Heart right ventricle (tissue), 16 donors: Measurements from ENCODE around the gene CALML5. TPM values are rescaled to one million over a fixed set of nuclear protein-coding genes. Genes with fewer than 3 reads are reported as not detected.

Experiments used
- ATAC-seq, 8 donors: fragments of 200-7000 bp; cut with Tn5 transposase; one replicate each; pipeline ENCODE4 v1.9.1; 2020; ENCODE audit warnings: mild to moderate bottlenecking in 8 of 8, moderate library complexity in 8 of 8, moderate number of reproducible peaks in 1 of 8
- DNase-seq, 2 donors: peaks; one replicate each; pipeline ENCODE4 v3.0.0-alpha.2; 2020
- H3K27ac ChIP-seq, 10 donors: fragments of 200-600 bp; sonication (generic) in 2 of 10; one replicate each; pipeline versions ENCODE4 v1.5.0 to v1.8.0; 2020 to 2022; ENCODE audit warnings: mild to moderate bottlenecking in 3 of 10
- H3K27me3 ChIP-seq, 7 donors: fragments of 200-600 bp; one replicate each; pipeline ENCODE4 v1.8.0; 2021 to 2022; ENCODE audit warnings: mild to moderate bottlenecking in 2 of 7
- H3K36me3 ChIP-seq, 9 donors: fragments of 200-600 bp; sonication (generic) in 1 of 9; one replicate each; pipeline versions ENCODE4 v1.5.0 to v1.8.0; 2020 to 2022; ENCODE audit warnings: mild to moderate bottlenecking in 2 of 9
- H3K4me1 ChIP-seq, 9 donors: fragments of 200-600 bp; sonication (generic) in 1 of 9; one replicate each; pipeline versions ENCODE4 v1.5.0 to v1.8.0; 2020 to 2022; ENCODE audit warnings: mild to moderate bottlenecking in 4 of 9
- H3K4me3 ChIP-seq, 10 donors: fragments of 200-600 bp; sonication (generic) in 2 of 10; one replicate each; pipeline versions ENCODE4 v1.5.0 to v1.8.0; 2020 to 2022; ENCODE audit warnings: mild to moderate bottlenecking in 7 of 10, moderate library complexity in 2 of 10
- H3K9me3 ChIP-seq, 11 donors: fragments of 200-600 bp in 10 of 11; sonication (generic) in 2 of 11; one replicate each; pipeline versions ENCODE4 v1.5.0 to v1.8.0; 2013 to 2022; ENCODE audit warnings: mild to moderate bottlenecking in 2 of 11, control low read depth in 1 of 11, moderate library complexity in 1 of 11
- CTCF ChIP-seq, 9 donors: fragments of 200-600 bp; sonication (generic) in 2 of 9; IDR thresholded peaks; one replicate each; pipeline versions ENCODE4 v1.5.0 to v1.8.0; 2021 to 2022; ENCODE audit warnings: antibody characterized with exemption in 9 of 9, mild to moderate bottlenecking in 5 of 9, moderate library complexity in 1 of 9
- WGBS, 2 donors: extraction: QIAGEN DNeasy Blood & Tissue Kit; methylation state at CpG; one replicate each; pipeline ENCODE4 v1.1.7; 2013; ENCODE audit warnings: inconsistent platforms in 1 of 2; 5-methylcytosine and 5-hydroxymethylcytosine counted together
- intact Hi-C, 10 donors: fragments of 100-400 bp; cut with DNase I; formaldehyde crosslinking; loops; one replicate each; pipeline versions ENCODE4 v1.11.1 to v1.14.2; 2022
- polyA plus RNA-seq, 2 donors: library from polyadenylated mRNA; stranded (reverse); fragments of 200-250 nt; gene quantifications; one replicate each; pipeline ENCODE4 v1.2.3, GENCODE V29; 2013
- total RNA-seq, 10 donors: library from RNA; stranded (reverse); fragmentation: NEBNext Ultra II Directional in 3 of 10; extraction: Animal tissue kit (Norgen Biotek cat#: 25700) in 3 of 10; gene quantifications; one replicate each; pipeline versions ENCODE4 v1.2.1 to v1.2.4, GENCODE V29; 2021 to 2023
- donor health status: Arrhythmogenic right ventricular cardiomyopathy.
- donor health status: ischemic (EF 13 %, LVEDD 7.1; RV severe dilation, severe dysfunction).
- donor health status: healthy with polysubstance abuse.
- donor health status: DM: no; HTN: yes; CAD: no.
- donor health status: DM: no; HTN: no; CAD: no.
- donor health status: ischemic (EF 25% LVEDD 6.9; RV normal size, moderate dysfunction).
- donor health status: ischemic (EF 25% LVEDD 5.7; RV mildly dilated, moderate dysfunction).
- donor health status: healthy.
- donor health status: DM: yes; HTN: yes; CAD: no.
- donor health status: Ischemic cardiomyopathy.
- donor health status: ischemic (EF 35%, LVEDD 5.7; RV mildly dilated, moderate dysfunction).
- donor health status: nonischemic (EF 11% LVEDD 7.7; RV severe dilation, severe dysfunction).
- donor health status: DM: yes; HTN: yes; CAD: no.
- donor health status: PGD.
- donor health status: ischemic (EF 29% LVEDD 5.4; RV normal size, mild dysfunction).
- donor health status: nonischemic (EF 23%, LVEDD 6.1; RV moderate dilation, normal function).

CALML5 gene
- total and polyA plus RNA-seq, 12 donors = not detected

GRCh38 chr10:5497289-5497688 is 2.1 kb downstream of the CALML5 start:
- ATAC-seq (no peak), DNase-seq (no peak)
- Histone ChIP-seq H3K27ac (no peak overlapping the region), H3K9me3 (peaks cover 0 to 7% (median 0%) of the 10 kb centered on the region in 11 donors), H3K36me3 (no peaks in the 10 kb centered on the region), H3K4me3 (no peak overlapping the region), H3K4me1 (no peaks in the 10 kb centered on the region), H3K27me3 (peaks cover 0 to 6% (median 0%) of the 10 kb centered on the region in 7 donors)
- 86 to 96% methylated on average over 6 of the region's 6 CpGs for WGBS, 2 donors
- intact Hi-C loops = no loop called here
- no peak for TF ChIP-seq CTCF (IDR thresholded peaks at IDR 0.05)

GRCh38 chr10:5496261-5497250 is 2.8 kb downstream of the CALML5 start:
- Histone ChIP-seq H3K4me1 (no peaks in the 10 kb centered on the region), H3K36me3 (no peaks in the 10 kb centered on the region), H3K4me3 (no peak overlapping the region), H3K27me3 (peaks cover 0 to 6% (median 0%) of the 10 kb centered on the region in 7 donors), H3K9me3 (peaks cover 0 to 13% (median 0%) of the 10 kb centered on the region in 11 donors), H3K27ac (no peak overlapping the region)
- WGBS, 2 donors = 87 to 88% methylated on average over 25 of the region's 25 CpGs
- TF ChIP-seq CTCF (IDR thresholded peaks at IDR 0.05) = no peak
- DNase-seq (no peak), ATAC-seq (no peak)
- intact Hi-C loops = no loop called here

- WGBS, 2 donors = 82 to 83% methylated on average over 8 of the region's 8 CpGs
- no peak for DNase-seq
- no peak overlapping the region for H3K4me3 ChIP-seq
Observed at GRCh38 chr10:5494611-5495010, 4.8 kb downstream of the CALML5 start.

GRCh38 chr10:5493691-5494090 is 5.7 kb downstream of the CALML5 start:
- no peak for TF ChIP-seq CTCF (IDR thresholded peaks at IDR 0.05)
- no peaks in the 10 kb centered on the region for H3K4me1 ChIP-seq
- H3K9me3 ChIP-seq = peaks cover 0 to 15% (median 0%) of the 10 kb centered on the region in 11 donors
- H3K4me3 ChIP-seq = no peak overlapping the region
- WGBS, 2 donors = 74 to 84% methylated on average over 3 of the region's 3 CpGs
- intact Hi-C loops = no loop called here
- DNase-seq (no peak), ATAC-seq (no peak)
- H3K36me3 ChIP-seq = no peaks in the 10 kb centered on the region
- H3K27me3 ChIP-seq = no peaks in the 10 kb centered on the region
- H3K27ac ChIP-seq = no peak overlapping the region

More at GRCh38 chr10:5494611-5495010, 4.8 kb downstream of the CALML5 start:
- H3K9me3 ChIP-seq = peaks cover 0 to 15% (median 0%) of the 10 kb centered on the region in 11 donors
- no peak for ATAC-seq
- intact Hi-C loops = no loop called here
- H3K27me3 ChIP-seq = no peaks in the 10 kb centered on the region
- no peaks in the 10 kb centered on the region for H3K36me3 ChIP-seq
- TF ChIP-seq CTCF (IDR thresholded peaks at IDR 0.05) = no peak
- H3K4me1 ChIP-seq = no peaks in the 10 kb centered on the region
- no peak overlapping the region for H3K27ac ChIP-seq
